Measurements from ENCODE around the gene RPP38.

The RPP38 gene

DNA sequence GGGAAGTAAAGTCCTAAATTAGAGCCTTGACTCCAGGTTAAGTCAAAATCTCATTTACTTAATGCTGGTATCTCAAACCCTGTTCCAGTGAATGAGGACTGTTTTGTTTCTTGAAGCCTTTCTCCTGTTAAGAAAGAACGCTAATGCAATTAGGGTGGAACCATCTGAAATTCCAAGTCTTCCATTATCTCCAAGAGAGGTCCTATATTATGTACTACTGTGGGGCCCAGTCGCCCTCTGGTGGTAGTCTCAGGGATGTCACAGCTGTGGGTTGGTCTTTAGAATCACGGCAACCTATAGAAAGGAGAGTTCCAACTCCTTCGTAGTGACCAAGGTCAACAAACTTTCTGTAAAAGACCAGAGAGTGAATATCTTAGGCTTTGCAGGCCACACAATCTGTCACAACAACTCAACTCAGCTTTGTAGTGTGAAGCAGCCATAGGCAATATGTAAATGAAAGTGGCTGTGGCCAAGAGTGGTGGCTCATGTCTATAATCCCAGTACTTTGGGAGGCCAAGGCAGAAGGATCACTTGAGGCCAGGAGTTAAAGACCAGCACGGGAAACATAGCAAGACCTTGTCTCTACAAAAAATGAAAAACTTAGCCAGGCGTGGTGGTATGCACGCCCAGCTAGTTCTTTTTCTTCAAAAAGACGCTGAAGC lies 9.3 kb downstream of the RPP38 start:
- in situ Hi-C loops (cut with MboI; ENCODE audit: low sequenced_read_pairs): no loop called here

DNA sequence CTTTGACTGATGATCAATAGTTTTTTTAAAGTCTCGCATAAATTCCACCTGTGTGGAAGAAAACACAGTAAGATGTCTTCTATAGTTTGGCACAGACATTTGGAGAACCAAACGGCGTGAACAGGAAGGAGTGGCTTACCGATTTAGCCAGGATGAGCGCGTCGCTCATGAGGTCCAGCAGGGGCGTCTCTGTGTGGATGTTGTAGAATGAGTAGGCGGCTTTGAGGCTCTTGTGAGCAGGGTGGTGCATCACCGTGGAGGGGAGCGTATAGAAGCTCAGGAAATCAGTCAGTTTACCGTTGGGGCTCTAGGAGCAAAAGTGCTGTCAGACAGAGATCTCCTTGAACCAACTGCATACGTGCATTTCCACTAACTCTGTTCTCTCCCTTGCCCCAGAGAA lies 15.5 kb downstream of the RPP38 start:
- in situ Hi-C loops (cut with MboI; ENCODE audit: low sequenced_read_pairs): no loop called here

DNA sequence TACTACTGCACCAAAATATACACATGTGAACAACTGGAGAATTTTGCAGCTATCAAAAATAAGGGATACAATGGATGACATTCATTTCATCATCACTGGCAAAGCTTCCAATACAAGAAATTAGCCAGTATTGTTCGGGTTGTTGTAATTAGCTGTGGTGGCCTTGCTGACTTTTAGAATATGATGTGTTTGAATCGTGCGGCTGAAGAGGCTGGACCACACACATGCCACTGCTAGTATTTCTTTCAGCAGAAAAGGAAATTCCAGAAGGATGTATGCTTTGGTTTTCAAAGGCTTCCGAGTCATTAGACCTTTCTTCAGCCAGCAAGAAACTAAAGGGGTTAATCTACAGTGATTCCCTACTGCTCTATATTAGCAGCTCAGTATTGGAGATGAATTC lies 16.6 kb downstream of the RPP38 start:
- in situ Hi-C loops (cut with MboI; ENCODE audit: low sequenced_read_pairs): no loop called here

DNA sequence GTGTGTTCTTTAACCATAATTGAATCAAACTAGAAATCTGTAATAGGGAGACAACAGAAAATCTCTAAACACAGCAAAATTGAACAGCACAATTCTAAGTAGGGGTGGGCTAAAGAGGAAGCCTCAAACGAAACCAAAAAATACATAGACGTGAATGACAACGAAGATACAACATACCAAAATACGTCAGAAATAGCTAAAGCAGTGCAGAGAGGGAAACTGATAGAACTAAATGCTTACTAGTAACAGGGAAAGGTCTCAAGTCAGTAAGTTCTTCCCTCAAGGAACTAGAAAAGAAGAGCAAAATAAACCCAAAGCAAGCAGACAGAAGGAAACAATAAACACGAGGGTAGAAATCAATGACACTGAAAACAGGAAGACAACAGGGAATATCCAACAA lies 19.1 kb downstream of the RPP38 start:
- in situ Hi-C loops (cut with MboI; ENCODE audit: low sequenced_read_pairs): no loop called here

DNA sequence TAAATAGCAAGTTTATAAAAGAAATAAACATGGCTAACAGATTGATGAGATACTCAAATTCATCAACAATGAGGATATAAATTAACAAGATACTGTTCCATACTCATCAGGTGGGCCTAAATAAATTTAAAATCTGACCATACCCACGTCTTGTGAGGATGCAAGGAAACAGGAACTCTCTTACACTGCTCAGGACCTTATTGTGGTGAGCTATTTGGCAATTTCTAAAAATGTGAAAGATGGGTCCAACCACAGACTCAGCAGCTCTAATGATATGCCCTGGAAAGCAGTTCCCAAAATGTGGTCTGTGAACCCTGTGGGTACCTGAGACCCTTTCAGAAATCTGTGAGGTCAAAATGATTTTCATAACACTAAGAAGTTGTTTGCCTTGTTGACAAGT lies 21.5 kb downstream of the RPP38 start:
- in situ Hi-C loops (cut with MboI; ENCODE audit: low sequenced_read_pairs): no loop called here

DNA sequence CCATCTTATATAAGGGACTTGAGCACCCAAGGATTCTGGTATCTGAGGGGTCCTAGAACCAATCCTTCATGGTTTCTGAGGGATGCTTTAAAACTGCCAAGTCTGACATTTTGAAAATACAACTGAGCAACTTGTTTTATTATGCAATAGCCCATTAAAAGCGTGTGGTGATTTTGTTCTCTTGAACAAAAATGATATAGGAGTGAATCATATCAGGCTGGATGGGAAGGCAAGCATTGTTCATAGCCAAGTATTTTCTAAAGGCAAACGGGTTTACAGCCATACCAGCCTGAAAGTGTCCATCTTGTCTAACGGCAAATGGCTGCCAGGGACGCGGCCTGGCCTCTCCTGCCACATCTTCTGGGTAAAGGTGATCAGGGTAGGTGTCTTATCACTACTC lies 23.4 kb downstream of the RPP38 start:
- in situ Hi-C loops (cut with MboI; ENCODE audit: low sequenced_read_pairs): no loop called here

DNA sequence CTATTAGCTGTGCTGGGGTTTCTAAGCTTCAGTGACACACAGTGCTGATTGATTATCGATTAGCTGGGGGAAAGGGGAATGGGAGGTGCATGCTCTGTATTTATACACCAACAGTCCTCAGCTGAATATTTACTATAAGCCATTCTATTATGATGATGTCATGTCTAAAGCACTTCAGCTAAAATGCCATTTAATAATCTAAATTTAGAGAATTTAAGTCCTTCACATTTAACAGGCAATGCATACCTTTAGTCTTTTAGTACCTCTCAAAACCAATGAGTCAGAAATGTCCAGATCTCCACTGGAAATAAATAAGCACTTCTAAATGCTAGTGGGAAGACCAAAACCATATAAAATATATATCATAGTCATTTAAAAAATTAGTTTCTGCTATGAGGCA lies 24.6 kb downstream of the RPP38 start:
- in situ Hi-C loops (cut with MboI; ENCODE audit: low sequenced_read_pairs): no loop called here

DNA sequence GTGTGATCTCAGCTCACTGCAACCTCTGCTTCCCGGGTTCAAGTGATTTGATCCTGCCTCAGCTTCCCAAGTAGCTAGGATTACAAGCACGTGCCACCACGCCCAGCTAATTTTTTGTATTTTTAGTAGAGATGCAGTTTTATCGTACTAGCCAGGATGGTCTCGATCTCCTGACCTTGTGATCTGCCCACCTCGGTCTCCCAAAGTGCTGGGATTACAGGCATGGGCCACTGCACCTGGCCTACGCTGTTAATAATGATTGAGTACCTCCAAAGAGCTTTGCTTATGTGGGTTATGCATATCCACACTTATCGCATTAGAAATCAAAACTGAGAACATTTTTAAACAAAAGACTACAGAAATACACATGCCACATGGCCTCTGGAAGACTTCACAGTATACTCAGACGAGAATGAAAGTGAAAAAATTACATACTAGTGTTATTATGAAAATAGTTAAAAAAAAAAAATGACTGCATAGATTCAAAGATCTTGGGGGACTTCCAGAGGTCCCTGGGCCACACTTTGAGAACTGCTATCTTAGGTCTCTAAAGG lies 25.4 kb downstream of the RPP38 start:
- in situ Hi-C loops (cut with MboI; ENCODE audit: low sequenced_read_pairs): no loop called here

DNA sequence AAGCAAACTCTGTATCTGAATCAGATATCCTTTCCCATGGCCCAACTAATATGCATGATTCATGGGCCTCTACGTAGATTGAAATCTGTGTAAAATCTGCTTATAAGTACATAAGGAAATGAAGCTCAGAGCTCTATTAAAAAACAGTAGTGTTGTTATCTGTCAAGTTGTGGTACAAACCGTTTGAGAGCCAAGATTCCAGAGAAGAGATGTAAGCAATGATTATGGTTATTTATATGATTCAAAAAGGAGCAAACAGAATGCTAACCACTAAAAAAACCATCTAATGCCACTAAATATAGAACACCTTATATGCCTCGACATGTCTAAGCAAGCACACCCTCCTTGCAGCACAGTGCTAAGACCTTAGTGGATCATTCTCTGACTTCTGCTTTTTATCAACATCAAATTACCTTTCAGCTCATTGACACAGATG lies 26.6 kb downstream of the RPP38 start:
- in situ Hi-C loops (cut with MboI; ENCODE audit: low sequenced_read_pairs): no loop called here

DNA sequence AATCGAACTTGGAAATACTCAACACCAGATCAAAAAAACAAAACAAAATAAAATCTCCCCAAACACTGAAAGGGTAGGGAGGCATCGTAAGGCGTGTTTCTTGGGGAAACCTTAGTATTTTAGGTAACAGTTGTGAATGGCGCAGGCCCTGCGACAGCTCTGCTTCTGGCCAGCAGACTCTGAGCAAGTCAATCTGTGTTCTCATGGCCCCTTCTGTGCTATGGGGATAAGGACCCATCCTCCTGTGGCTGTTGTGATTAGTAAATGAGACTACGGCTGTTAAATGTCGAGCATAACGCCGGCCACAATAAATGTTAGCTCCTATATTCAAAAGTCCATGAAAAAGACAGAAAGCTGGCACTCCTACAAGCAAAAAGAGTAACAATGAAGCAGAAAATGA lies 27.0 kb downstream of the RPP38 start:
- in situ Hi-C loops (cut with MboI; ENCODE audit: low sequenced_read_pairs): no loop called here

DNA sequence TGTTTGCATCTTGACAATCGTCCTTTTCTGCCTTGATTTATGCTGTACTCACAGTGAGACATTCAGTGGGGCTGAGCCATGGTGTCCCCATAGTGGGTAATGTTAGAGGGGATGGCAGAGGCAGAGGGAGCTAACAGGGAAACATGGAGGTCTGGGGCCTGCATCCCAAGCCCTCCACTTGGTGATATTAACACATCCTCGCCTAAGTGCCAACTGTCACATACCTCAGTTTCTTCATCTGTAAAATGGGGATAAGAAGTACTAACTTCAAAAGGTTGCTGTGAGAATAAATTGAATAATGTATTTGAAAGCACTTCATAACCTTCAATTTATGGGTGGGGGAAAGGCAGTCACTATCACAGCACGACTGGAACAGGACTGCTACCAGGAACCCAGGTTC lies 27.8 kb downstream of the RPP38 start:
- in situ Hi-C loops (cut with MboI; ENCODE audit: low sequenced_read_pairs): no loop called here

DNA sequence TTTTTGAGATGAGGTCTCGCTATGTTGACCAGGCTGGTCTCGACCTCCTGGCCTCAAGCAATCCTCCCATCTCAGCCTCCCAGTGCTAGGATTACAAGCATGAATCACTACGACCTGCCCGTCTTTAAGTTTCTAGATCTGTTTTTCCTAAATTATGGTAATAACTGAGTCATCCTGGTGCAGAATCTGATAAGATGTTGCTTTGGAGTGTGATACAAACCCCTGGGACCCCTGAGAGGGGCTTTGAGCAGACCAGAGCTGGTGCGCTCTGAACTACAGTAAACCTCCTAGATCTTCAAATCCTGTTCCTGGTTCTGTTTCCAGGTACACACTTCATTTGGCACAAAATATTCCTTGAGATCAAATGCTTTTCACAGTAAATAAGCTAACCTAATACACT lies 34.2 kb downstream of the RPP38 start:
- in situ Hi-C loops (cut with MboI; ENCODE audit: low sequenced_read_pairs): no loop called here

DNA sequence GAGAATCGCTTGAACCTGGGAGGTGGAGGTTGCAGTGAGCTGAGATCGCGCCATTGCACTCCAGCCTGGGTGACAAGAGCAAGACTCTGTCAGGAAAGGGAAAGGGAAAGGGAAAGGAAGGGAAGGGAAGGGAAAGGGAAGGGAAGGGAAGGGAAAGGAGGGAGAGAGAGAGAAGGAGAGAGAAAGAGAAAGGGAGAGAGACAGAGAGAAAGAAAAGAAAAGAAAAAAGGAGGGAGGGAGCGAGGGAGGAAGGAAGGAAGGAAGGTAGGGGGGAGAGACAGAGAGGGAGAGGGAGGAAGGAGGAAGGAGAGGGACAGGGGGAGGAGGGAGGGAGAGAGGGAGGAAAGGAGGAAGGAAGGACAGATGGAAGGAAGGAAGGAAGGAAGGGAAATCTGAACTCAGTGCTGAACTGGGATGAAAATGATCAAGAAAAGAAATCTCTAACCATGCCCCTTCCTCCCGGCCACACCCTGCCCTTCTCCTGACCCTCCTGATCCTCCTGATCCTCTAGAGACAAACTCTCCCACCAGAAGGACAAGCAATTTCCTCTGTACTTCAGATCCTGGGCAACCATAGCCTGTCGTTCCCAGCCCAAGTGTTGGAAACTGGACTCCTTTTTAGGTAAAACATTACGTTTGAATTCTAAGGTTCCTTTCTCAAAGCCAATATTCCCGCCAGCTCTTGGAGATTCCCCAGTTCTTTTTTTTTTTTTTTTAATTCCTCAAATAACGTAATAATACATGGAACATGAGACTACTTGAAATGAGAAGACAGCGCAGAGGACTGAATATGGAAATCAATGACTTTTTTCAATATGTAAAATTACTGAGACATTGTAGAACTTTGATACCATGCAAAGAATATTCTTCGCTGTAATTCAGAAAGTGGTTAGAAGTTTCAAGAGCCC lies 39.2 kb downstream of the RPP38 start:
- in situ Hi-C loops (cut with MboI; ENCODE audit: low sequenced_read_pairs): no loop called here

DNA sequence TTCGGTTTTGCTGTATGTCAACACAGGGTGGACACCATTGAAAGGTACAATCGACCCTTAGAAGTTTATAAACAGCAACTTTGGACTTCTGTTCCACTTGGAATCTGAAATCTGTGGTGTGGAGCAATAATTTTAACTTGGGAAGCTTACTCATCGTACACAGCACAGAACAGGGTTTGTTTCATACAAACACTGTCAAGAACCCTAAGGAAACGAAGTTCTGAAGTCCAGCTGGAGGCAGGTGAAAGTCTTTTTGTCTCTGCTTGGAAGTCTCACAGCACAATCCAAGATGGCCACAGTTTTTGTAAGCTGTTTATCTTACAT lies 39.8 kb downstream of the RPP38 start:
- in situ Hi-C loops (cut with MboI; ENCODE audit: low sequenced_read_pairs): no loop called here

DNA sequence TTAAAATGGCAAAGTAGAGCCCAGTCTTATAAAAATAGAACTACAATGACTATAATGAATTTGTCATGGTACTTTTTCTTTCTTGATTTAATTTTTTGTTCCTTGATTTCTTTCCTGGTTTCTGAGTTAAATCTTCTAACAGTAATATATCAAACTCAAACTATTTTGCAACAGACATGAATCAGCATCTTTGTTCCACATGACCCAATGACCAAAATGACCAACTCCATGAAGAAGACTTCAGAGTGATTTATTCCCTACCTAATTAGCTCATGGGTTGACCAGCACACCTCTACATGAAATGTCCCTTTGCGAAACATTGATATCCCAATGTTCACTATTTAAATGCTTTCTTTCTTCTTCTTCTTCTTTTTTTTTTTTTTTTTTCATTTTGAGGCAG lies 40.5 kb downstream of the RPP38 start:
- in situ Hi-C loops (cut with MboI; ENCODE audit: low sequenced_read_pairs): no loop called here

DNA sequence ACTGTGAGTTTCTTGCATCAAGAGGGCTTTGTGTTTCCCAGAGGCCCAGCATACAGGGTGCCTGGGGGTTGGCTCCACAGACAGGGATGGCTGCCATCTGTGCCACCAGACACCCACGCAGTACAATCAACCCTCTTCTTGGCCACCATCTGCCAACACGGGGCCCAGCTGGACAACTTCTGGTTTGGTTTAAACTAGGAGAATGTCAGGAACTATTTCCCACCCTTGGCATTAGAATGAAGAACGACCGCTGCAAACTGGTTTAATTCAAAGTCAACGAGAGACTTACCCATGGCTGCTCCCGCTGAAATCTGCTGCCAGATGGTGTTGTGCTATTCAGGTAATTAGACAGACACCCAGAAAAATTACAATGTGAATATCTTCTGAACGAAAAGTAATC lies 43.5 kb downstream of the RPP38 start:
- in situ Hi-C loops (cut with MboI; ENCODE audit: low sequenced_read_pairs): no loop called here

DNA sequence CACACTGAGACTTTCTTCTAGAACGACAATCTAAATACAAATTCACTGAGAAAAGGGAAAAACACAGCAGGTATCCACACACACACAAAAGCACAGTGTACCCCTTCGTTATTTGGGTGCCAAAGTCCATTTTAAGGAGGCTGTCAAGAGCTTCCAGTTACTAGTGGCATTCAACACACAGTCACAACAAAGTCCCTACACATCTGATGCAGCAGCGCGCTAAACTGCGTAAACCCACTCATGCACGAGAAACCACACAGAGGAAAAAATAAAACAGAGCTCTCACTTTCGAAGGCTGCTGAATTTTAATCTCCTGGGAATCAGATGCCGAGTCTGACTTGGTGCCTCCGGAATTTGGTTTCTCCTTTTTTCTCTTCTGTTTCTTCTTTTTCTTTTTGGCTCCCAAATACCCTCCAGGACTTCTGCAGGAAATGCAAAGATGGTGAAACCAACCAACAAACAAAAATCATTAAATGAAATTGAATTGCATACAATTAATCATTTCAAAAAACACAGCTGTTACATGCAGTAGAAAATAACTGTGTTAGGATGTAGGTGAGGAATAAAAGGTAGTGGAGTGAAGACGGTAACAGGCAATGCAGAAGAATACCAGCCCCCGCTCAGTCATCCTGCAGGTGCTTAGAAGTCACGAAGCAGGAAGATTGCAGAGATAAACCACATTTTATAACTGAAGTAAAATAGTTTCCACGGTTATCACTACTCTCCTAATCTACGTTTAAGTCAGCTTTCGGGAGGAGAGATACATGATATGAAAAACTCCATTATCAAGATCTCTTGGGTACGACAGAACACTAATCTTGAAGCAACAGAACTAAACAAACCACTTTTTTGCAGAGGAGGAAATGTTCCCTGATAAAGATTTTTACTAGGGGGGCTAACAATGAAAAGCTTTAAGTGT lies 44.2 kb downstream of the RPP38 start:
- in situ Hi-C loops (cut with MboI; ENCODE audit: low sequenced_read_pairs): no loop called here

DNA sequence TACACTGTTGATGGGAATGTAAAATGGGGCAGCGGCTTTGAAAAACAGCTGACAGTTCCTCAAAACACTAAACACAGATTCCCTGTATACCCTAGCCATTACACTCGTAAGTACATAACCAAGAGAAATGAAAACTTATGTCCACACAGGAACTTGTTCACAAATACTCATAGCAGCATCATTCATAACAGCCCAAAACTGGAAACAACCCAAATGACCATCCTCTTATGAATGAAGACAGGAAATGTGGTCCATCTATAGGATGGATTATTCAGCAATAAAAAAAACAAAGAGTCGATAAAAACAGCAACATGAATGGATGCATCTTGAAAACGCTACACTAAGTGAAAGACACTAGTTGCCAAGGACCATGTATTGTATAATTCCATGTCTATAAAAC lies 47.6 kb downstream of the RPP38 start:
- in situ Hi-C loops (cut with MboI; ENCODE audit: low sequenced_read_pairs): no loop called here

DNA sequence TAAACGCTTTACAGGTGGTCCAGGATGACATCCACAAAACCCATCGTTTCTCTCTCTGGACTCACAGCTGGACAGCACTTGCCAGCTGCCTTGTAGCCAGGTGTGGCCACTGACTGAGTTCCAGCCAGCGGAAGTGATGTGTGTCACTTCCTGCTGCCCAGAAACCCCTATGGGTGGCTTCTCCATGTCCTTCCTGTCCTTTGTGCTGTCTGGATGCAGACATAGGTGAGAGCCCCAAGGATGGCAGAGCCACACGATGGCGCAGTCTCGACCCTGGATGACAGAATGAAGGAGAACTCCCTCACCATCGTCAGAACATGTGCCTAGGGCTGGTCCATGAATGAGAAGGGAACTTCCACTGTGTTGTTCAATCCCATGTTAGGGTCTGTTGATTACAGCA lies 49.2 kb downstream of the RPP38 start:
- in situ Hi-C loops (cut with MboI; ENCODE audit: low sequenced_read_pairs): no loop called here

DNA sequence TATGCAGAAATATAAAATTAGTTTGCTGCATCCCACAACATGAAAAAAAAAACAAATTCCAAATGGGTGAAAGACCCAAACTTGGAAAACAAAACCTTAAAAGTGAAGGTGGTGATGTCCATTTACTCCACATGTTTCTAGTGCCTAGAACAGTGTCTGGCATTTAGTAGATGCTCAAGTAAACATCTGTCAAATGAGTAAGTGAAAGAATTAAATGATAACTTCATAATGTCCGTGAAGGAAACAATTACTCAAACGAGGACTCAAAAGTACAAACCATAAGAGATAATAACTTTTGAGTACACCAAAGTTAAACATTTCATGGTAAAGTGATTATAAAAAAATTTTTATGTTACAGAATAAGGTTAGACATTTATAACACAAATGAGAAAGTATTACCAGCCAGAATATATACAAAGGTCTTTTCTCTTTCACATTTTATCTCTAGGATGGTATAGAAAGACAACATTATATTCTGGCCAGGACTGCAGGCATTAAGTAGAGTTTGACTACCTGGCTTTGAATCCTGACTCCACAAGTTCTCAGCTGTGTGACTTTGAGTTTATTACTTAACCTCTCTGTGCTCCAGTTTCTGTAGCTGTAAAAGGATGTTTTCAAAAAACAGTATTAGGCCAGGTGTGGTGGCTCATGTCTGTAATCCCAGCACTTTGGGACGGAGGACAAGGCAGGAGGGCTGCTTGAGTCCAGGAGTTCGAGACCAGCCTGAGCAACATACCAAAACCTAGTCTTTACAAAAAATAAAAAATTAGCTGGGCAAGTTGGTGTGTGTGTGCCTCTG lies 50.6 kb downstream of the RPP38 start:
- in situ Hi-C loops (cut with MboI; ENCODE audit: low sequenced_read_pairs): no loop called here

Measured in HL-60/S4 (cell line).